Spinal cord (tissue), 10 donors: Measurements from ENCODE around the gene FBN2. TPM values are rescaled to one million over a fixed set of nuclear protein-coding genes. Genes with fewer than 3 reads are reported as not detected.

ENCODE experiments used
- DNase-seq, 6 donors: peaks; one replicate each; pipeline versions ENCODE4 v3.0.0 to v3.0.0-alpha.2; 2013 to 2015; ENCODE audit warnings: low spot score in 6 of 6, low read depth in 4 of 6
- H3K27ac ChIP-seq: one replicate; pipeline ENCODE4 v1.5.1; 2013; ENCODE audit warnings: low read depth, low read length, control low read depth
- H3K27me3 ChIP-seq: one replicate; pipeline ENCODE4 v1.6.1; 2013; ENCODE audit warnings: low read length; ENCODE audit not compliant: control insufficient read depth, insufficient read depth
- H3K36me3 ChIP-seq: one replicate; pipeline ENCODE4 v1.6.1; 2013; ENCODE audit warnings: low read length; ENCODE audit not compliant: control insufficient read depth, insufficient read depth
- H3K4me1 ChIP-seq: one replicate; pipeline ENCODE4 v1.6.1; 2013; ENCODE audit warnings: low read length; ENCODE audit not compliant: control insufficient read depth, insufficient read depth
- H3K4me3 ChIP-seq: one replicate; pipeline ENCODE4 v1.5.1; 2013; ENCODE audit warnings: low read depth, low read length, control low read depth
- H3K9me3 ChIP-seq: one replicate; pipeline ENCODE4 v1.6.1; 2013; ENCODE audit warnings: low read length; ENCODE audit not compliant: control insufficient read depth, insufficient read depth
- WGBS: methylation state at CpG from one replicate; pipeline ENCODE4 v1.1.5; 2013; ENCODE audit warnings: missing lambda C conversion rate; ENCODE audit not compliant: insufficient coverage; 5-methylcytosine and 5-hydroxymethylcytosine counted together
- polyA plus RNA-seq, 2 donors: library from polyadenylated mRNA; unstranded; fragments of 120-200 nt; gene quantifications; one replicate each; pipeline ENCODE4 v1.2.1, GENCODE V29; 2013; ENCODE audit not compliant: insufficient read length in 2 of 2
- total RNA-seq, 2 donors: library from RNA; depleted of rRNA in 1 of 2; stranded (reverse); fragments of 120-200 nt in 1 of 2; fragments of >200 nt in 1 of 2; gene quantifications; one replicate each; pipeline versions ENCODE4 v1.2.3 to v1.2.4, GENCODE V29; 2013 to 2014
- donor health status: healthy.

Gene FBN2
- total and polyA plus RNA-seq, 4 donors = 11.9 to 134 (median 59.4) TPM

DNA sequence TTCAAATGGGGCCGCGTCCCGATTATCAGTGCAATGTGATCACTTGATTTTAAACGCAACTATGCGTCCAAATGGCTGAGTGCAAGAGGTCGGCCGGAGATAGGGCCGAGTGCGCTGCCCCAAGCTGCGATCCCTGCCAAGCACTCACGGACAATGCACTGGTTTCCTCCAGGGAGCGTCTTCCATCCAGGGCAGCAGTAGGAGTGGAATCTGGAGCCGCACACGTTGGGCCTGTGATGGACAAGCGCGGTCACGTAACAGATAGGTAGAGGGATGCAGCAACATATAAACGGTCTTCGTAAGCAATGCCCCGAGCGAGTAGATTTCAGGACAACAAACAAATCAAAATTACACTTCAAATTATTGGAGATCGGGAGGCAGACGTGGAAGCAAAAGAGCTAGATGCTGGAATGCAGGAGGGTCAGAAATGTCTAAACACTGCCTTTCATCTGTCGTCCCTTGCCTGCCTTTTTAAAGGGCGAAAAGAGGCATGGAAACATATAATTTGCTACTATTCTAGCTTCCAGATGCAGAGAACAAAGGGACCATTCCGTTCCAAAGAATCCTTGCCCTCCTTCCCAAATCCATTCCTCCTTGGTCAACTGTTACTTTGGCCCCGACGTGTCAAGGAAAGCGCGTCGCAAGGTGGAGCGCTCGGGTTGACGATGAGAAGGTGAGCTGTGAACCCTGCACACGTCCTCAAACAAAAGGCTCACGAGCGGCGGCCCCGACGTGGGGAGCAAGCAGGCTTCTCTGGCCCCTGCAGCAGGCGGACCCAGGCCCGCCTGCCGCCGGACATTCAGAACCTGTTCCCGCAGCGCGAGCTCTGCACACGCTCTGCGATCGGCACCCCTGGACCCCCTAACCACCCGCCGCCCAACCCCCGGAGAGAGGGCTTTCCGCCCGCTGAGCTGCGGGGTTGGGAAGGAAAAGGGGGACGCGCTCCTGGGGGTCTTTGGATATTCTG lies 1.5 kb downstream of the FBN2 start:
- peaks cover 23% of the 10 kb centered on the region for H3K4me1 ChIP-seq
- peak overlapping the region; percentile 75 for H3K27ac ChIP-seq
- DNase-seq = peak in 4 of 6 donors; percentile 9 to 62 (median 38)
- H3K4me3 ChIP-seq = peak overlapping the region; percentile 83
- no peaks in the 10 kb centered on the region for H3K9me3 ChIP-seq
- 10% methylated on average over 43 of the region's 58 CpGs for WGBS
- H3K27me3 ChIP-seq = peaks cover 31% of the 10 kb centered on the region
- no peaks in the 10 kb centered on the region for H3K36me3 ChIP-seq

DNA sequence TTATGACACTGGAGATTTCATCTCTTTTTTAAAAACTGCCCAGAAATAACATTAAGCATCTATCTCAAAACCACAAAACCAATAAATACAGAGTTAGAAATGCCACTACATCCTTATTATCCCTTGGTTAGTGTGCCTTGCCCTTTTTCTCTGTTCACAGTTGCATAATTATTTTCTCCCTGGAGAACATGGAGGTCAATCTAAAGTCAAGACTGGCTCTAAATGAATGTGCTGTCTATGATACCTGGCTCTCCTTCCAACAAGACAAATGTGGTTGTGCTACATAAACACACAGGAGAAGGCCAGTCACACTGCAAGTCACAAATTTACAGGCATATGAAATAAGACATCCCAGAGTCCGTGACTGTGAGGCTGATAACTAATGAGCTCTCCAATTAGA lies 2.8 kb downstream of the FBN2 start:
- DNase-seq = no peak
- H3K4me3 ChIP-seq = peak overlapping the region; percentile 83
- no peak overlapping the region for H3K27ac ChIP-seq
- H3K36me3 ChIP-seq = no peaks in the 10 kb centered on the region
- H3K27me3 ChIP-seq = peaks cover 31% of the 10 kb centered on the region
- H3K9me3 ChIP-seq = no peaks in the 10 kb centered on the region
- no CpG with 5 or more reads among the region's 1 CpG for WGBS
- H3K4me1 ChIP-seq = peaks cover 23% of the 10 kb centered on the region

DNA sequence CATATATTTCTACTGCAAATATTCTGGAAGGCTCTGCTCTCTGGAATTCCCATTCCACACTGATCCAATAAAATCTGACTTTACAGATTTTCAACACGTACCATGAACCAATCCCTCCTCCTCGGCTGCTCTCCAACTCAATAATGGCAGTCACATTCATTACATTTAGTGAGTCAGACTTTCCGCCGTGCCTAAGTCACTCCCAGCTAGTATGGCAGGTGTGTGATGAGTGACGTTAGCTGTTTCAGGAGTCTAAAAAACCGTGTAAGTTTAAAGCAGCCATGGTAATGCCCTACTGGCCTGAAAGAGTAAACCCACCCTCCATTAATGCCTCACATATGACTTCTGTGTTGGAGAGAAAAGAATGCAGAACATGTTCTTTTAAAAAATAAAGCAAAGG lies 3.3 kb downstream of the FBN2 start:
- Histone ChIP-seq H3K4me1 (peaks cover 23% of the 10 kb centered on the region), H3K27me3 (peaks cover 31% of the 10 kb centered on the region), H3K9me3 (no peaks in the 10 kb centered on the region), H3K36me3 (no peaks in the 10 kb centered on the region), H3K27ac (no peak overlapping the region), H3K4me3 (no peak overlapping the region)
- DNase-seq = peak in 2 of 6 donors; percentile 28 to 33
- WGBS = no CpG with 5 or more reads among the region's 6 CpGs

DNA sequence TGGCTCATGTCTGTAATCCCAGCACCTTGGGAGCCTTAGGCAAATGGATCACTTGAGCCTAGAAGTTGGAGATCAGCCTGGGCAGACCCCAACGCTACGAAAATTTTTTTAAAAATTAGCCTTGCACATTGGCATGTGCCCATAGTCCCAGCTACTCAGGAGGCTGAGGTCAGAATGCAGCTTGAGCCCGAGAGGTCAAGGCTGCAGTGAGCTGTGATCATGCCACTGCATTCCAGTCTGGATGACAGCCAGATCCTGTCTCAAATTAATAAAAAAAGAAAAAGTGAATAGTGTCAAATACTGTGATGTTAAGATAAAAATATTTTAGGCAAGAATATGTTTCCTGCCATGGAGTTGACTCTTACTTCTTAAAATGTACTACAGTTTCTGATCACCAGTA lies 5.3 kb downstream of the FBN2 start:
- Histone ChIP-seq H3K27ac (no peak overlapping the region), H3K27me3 (peaks cover 20% of the 10 kb centered on the region), H3K4me1 (peaks cover 12% of the 10 kb centered on the region), H3K36me3 (peaks cover 2% of the 10 kb centered on the region), H3K9me3 (no peaks in the 10 kb centered on the region), H3K4me3 (no peak overlapping the region)
- WGBS = 86% methylated on average over 3 of the region's 3 CpGs
- DNase-seq = no peak

DNA sequence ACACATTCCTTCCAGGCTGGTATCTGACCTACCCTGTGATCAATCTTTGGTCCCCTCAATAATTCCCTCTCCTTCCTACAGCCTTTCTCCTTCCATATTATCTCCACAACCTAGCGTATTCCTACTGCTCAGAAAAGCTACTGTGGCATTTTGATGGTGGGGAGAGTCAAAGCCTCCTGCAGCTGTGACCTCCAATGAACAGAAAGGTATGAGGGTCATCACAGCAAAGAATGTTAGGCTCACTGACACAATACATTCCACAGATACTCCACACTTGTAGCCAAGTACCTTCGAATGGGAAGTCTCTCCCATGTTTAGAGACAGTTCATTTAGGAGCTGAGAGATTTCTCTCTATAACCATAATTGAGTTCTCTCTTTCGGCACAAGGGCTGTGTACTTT lies 5.9 kb downstream of the FBN2 start:
- no peak for DNase-seq
- WGBS = no CpG with 5 or more reads among the region's 3 CpGs
- H3K9me3 ChIP-seq = no peaks in the 10 kb centered on the region
- H3K4me1 ChIP-seq = peaks cover 11% of the 10 kb centered on the region
- H3K4me3 ChIP-seq = no peak overlapping the region
- H3K27me3 ChIP-seq = peaks cover 16% of the 10 kb centered on the region
- peaks cover 2% of the 10 kb centered on the region for H3K36me3 ChIP-seq
- H3K27ac ChIP-seq = no peak overlapping the region

DNA sequence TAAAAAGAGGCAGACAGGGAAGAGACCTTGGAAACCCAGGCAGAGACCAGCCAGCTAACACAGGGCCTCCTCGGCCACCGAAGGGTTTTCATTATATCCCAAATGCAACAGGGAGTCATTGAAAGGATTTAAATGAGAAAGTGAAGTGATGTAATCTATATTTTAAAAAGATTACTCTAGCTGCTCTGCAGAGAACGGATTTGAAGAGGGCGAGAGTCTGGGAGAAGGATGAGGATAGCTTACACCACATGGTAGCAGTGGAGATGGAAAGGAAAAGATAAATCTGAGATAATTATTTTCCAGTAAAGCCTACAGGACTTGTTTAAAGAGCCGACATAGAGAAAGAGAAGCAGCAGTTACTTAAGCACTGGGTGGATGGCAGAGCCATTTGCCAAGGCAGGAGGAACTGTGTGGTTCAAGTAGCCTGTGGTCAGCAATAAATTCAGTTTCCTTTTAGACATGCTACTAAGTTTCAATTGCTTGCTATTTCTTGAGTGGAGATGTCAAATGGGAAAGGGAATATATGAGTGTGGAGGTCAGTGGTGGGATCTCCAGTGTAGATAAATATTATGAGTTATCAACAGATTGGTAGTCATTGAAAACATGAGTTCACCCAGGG lies 9.3 kb downstream of the FBN2 start:
- WGBS = 82% methylated on average over 3 of the region's 5 CpGs
- no peak for DNase-seq
- no peaks in the 10 kb centered on the region for H3K9me3 ChIP-seq
- no peak overlapping the region for H3K4me3 ChIP-seq
- H3K27me3 ChIP-seq = no peaks in the 10 kb centered on the region
- H3K36me3 ChIP-seq = peaks cover 2% of the 10 kb centered on the region
- H3K4me1 ChIP-seq = no peaks in the 10 kb centered on the region
- no peak overlapping the region for H3K27ac ChIP-seq

DNA sequence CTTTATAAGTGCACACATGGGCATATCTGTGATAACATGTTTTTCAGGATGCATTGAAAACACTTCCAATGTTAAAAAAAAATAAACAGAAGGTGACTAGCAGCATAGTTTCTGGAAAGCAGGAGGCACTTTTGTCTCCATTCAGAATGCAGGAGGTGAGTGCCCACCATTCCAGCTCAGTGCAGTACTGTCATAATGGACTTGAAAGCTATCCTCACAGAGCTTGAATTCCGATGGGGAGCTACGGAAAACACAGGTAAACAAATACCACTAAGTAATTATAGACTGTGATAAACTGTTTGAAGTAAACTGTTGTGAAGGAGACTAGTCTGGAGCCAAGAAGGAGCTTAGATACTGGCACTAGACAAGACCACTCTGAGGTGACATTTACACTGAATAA lies 9.9 kb downstream of the FBN2 start:
- no peaks in the 10 kb centered on the region for H3K4me1 ChIP-seq
- WGBS = no CpG with 5 or more reads among the region's 2 CpGs
- no peak overlapping the region for H3K4me3 ChIP-seq
- no peaks in the 10 kb centered on the region for H3K9me3 ChIP-seq
- no peak for DNase-seq
- H3K27ac ChIP-seq = no peak overlapping the region
- H3K27me3 ChIP-seq = no peaks in the 10 kb centered on the region
- H3K36me3 ChIP-seq = peaks cover 2% of the 10 kb centered on the region

DNA sequence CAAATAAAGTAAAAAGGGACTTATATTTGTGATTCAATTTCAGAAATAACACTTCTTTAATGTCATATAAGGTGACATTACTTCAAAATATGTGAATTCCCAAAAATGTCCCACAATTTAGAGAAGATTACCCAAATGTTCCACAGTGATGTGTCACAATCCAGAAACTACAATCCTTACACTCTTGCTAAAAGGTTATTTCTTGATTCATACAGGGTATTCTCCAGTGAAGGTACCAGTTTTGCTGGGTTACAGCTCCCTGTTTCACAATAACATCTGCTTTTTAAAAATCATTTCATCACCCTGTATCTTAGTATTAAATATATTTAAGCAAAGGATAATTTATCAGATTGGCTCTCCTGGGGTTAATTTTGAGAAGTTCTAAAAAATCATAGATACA lies 11.0 kb downstream of the FBN2 start:
- H3K4me3 ChIP-seq = no peak overlapping the region
- no peaks in the 10 kb centered on the region for H3K9me3 ChIP-seq
- H3K27ac ChIP-seq = no peak overlapping the region
- DNase-seq = no peak
- no peaks in the 10 kb centered on the region for H3K4me1 ChIP-seq
- no peaks in the 10 kb centered on the region for H3K27me3 ChIP-seq
- H3K36me3 ChIP-seq = peaks cover 2% of the 10 kb centered on the region

DNA sequence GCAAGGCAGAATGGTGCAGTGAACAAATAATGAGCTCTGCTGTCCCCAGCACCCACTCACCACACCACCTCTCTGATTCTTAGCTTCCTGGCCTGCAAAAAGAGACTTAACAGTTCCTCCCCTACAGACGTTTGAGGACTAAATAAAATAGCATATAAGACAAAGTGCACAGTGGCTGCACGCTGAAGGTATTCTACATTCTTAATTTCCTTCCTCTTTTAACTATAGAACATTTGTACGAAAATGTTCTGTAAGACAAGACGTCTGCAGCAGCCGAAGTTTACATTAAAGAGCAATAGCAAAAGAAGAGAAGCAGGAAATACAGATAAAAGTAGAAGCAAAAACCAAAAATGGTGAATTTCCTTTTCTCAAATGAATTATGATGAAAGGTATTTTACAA lies 15.7 kb downstream of the FBN2 start:
- Histone ChIP-seq H3K27ac (no peak overlapping the region), H3K4me1 (no peaks in the 10 kb centered on the region), H3K27me3 (no peaks in the 10 kb centered on the region), H3K9me3 (no peaks in the 10 kb centered on the region), H3K36me3 (peaks cover 5% of the 10 kb centered on the region), H3K4me3 (no peak overlapping the region)
- DNase-seq = no peak
- no CpG with 5 or more reads among the region's 5 CpGs for WGBS

DNA sequence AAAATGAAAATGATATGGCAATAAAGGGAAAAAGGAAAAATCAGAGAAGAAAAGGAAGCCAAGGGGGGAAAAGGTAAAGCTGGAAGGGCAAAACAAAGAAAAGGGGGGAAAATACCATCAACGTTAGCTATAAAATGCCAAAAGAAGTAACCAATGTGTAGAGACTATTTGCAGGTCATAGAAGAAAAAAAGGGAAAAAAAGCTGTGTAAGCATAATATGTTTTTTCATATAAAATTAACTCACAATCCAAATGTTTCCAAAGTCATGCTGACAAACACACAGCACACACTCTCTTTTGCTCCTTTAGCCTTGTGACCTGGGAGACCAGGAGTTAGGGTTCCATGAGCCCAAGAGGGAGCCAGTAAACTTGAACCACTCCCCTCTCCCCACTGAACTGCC lies 18.2 kb downstream of the FBN2 start:
- DNase-seq = no peak
- Histone ChIP-seq H3K4me3 (no peak overlapping the region), H3K9me3 (no peaks in the 10 kb centered on the region), H3K27me3 (no peaks in the 10 kb centered on the region), H3K27ac (no peak overlapping the region), H3K36me3 (peaks cover 5% of the 10 kb centered on the region), H3K4me1 (no peaks in the 10 kb centered on the region)
- WGBS = no CpG with 5 or more reads among the region's 1 CpG
